Measurements from ENCODE around the gene SLC25A2. TPM values are rescaled to one million over a fixed set of nuclear protein-coding genes. Genes with fewer than 3 reads are reported as not detected.
A peak's percentile ranks its signal among the peaks of the same experiment; 100 is the strongest.
"Not testable (repeated sequence)": the region's sequence is repeated elsewhere in the genome, so short reads cannot be mapped to it uniquely, and the experiment has no call there.

Gene SLC25A2
- total RNA-seq, 1 donor from 2014 or later = not detected

DNA sequence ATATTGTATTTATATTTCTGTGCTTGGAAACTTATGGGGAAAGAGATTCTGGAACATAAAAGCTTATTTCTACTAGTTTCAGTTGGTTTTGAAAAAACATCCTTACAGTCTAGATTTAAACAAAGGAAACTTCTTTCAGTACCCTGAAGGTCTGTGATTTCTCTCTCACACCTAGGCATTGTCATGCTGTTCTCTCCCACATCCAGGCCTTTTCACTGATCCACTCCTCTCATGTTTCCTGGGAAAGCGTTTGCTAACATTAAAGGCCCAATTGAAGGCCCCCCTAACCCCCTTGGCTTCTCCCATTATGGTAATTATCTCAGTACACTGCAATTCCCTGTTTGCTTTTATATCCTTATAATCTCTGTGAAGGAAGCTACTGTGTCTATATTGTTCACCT is 38.9 kb upstream of the SLC25A2 start:
- DNase-seq (ENCODE audit: low read depth) = no peak
- TF ChIP-seq, protein P1, sequence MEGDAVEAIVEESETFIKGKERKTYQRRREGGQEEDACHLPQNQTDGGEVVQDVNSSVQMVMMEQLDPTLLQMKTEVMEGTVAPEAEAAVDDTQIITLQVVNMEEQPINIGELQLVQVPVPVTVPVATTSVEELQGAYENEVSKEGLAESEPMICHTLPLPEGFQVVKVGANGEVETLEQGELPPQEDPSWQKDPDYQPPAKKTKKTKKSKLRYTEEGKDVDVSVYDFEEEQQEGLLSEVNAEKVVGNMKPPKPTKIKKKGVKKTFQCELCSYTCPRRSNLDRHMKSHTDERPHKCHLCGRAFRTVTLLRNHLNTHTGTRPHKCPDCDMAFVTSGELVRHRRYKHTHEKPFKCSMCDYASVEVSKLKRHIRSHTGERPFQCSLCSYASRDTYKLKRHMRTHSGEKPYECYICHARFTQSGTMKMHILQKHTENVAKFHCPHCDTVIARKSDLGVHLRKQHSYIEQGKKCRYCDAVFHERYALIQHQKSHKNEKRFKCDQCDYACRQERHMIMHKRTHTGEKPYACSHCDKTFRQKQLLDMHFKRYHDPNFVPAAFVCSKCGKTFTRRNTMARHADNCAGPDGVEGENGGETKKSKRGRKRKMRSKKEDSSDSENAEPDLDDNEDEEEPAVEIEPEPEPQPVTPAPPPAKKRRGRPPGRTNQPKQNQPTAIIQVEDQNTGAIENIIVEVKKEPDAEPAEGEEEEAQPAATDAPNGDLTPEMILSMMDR (conservative IDR thresholded peaks at IDR 0.05; ENCODE audit: low read depth, low read length) = no peak
- H3K4me3 ChIP-seq (ENCODE audit: low read depth, low read length) = no peak overlapping the region

DNA sequence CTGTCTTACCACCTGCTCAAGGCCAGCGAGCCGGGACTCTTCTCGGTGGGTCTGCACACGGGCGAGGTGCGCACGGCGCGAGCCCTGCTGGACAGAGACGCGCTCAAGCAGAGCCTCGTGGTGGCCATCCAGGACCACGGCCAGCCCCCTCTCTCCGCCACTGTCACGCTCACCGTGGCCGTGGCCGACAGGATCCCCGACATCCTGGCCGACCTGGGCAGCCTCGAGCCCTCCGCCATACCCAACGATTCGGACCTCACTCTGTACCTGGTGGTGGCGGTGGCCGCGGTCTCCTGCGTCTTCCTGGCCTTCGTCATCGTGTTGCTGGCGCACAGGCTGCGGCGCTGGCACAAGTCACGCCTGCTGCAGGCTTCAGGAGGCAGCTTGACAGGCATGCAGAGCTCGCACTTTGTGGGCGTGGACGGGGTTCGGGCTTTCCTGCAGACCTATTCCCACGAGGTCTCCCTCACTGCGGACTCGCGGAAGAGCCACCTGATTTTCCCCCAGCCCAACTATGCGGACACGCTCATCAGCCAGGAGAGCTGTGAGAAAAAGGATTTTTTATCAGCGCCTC is 37.0 kb upstream of the SLC25A2 start:
- H3K4me3 ChIP-seq (ENCODE audit: low read depth, low read length); DNase-seq (ENCODE audit: low read depth): not testable (repeated sequence)

DNA sequence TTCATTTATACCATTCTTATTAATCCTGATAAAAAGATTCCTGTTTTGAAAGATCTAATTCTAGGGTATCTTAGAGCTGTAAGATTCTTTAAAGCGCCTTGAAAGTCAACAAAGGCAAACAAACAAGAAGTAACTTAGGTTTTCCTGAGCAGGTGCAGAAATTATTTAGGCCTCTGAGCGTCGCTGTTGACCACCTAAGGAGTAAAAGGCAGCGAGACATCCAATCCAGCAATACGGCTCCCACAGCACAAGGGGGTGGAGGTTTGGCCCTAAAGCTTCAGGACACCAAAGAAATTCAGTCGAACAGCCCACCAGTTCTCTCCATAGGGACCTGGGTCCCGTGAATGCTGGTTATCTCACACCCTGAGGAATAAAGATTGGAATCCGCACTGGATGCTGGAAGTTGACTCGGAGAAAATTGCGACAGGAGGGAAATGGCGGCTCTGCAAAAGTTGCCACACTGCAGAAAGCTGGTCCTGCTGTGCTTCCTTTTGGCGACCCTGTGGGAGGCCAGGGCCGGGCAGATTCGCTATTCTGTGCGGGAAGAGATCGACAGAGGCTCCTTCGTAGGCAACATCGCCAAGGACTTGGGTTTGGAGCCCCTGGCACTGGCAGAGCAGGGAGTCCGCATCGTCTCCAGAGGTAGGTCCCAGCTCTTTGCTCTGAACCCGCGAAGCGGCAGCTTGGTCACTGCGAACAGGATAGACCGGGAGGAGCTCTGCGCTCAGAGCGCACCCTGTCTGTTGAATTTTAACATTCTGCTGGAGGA is 34.9 kb upstream of the SLC25A2 start, which contains the start of gene PCDHGA2:
Gene PCDHGA2 (plus strand): TSS at position 223 of the 769 bp plus-strand sequence.
- TF ChIP-seq, protein P1 (conservative IDR thresholded peaks at IDR 0.05; ENCODE audit: low read depth, low read length) = peak; percentile 59
- no peak for DNase-seq (ENCODE audit: low read depth)
- peak within 1 kb of the TSS; percentile 48 for H3K4me3 ChIP-seq (ENCODE audit: low read depth, low read length)

DNA sequence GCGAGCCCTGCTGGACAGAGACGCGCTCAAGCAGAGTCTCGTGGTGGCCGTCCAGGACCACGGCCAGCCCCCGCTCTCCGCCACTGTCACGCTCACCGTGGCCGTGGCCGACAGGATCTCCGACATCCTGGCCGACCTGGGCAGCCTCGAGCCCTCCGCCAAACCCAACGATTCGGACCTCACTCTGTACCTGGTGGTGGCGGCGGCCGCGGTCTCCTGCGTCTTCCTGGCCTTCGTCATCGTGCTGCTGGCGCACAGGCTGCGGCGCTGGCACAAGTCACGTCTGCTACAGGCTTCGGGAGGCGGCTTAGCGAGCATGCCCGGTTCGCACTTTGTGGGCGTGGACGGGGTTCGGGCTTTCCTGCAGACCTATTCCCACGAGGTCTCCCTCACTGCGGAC is 28.7 kb upstream of the SLC25A2 start:
- H3K4me3 ChIP-seq (ENCODE audit: low read depth, low read length); DNase-seq (ENCODE audit: low read depth): not testable (repeated sequence)

DNA sequence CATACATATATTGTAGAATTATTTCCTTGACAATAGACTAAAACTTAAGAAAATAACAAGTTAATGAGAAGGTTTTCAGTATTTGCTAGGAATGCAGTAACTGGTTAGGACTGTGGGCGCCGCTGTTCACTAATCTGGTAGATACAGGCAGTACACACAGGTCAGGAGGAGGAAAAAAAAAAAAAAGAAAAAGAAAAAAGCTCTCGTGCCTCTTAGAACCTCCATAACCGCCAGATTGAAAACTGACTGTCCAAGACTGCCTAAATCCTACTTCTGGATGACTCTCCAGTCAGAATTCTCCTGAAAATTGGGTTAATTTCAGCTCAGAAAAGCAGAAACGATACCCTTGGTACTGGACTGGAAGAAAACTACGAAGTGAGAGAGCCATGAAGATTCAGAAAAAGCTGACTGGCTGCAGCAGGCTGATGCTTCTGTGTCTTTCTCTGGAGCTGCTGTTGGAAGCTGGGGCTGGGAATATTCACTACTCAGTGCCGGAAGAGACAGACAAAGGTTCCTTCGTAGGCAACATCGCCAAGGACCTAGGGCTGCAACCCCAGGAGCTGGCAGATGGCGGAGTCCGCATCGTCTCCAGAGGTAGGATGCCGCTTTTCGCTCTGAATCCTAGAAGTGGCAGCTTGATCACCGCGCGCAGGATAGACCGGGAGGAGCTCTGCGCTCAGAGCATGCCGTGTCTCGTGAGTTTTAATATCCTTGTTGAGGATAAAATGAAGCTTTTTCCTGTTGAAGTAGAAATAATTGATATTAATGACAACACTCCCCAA is 26.6 kb upstream of the SLC25A2 start, which contains the start of gene PCDHGA1:
Gene PCDHGA1 (plus strand): TSS at position 216 of the 782 bp plus-strand sequence.
- TF ChIP-seq, protein P1 (conservative IDR thresholded peaks at IDR 0.05; ENCODE audit: low read depth, low read length) = peak; percentile 53
- H3K4me3 ChIP-seq (ENCODE audit: low read depth, low read length) = peak within 1 kb of the TSS; percentile 46
- DNase-seq (ENCODE audit: low read depth) = no peak

DNA sequence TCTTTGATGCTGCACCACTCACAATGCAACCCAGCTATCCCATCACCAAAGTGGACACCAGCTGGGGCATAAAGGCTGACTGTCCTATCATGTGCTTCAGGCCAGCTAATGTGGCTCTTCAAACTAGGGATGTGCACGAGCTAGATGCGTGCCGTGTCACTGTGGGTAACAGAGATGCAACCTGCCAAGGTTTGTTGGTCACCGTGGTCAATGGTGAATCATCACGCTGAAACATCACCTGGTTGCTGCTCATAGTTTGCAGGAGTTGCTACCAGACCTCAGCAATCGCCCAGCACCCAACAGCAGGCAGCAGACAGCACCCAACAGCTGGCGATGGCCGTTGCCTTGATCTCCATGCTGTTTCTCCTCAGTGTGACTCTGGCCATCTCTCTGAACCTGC is 24.4 kb upstream of the SLC25A2 start:
- DNase-seq (ENCODE audit: low read depth) = no peak
- TF ChIP-seq, protein P1 (conservative IDR thresholded peaks at IDR 0.05; ENCODE audit: low read depth, low read length) = no peak
- H3K4me3 ChIP-seq (ENCODE audit: low read depth, low read length) = no peak overlapping the region

DNA sequence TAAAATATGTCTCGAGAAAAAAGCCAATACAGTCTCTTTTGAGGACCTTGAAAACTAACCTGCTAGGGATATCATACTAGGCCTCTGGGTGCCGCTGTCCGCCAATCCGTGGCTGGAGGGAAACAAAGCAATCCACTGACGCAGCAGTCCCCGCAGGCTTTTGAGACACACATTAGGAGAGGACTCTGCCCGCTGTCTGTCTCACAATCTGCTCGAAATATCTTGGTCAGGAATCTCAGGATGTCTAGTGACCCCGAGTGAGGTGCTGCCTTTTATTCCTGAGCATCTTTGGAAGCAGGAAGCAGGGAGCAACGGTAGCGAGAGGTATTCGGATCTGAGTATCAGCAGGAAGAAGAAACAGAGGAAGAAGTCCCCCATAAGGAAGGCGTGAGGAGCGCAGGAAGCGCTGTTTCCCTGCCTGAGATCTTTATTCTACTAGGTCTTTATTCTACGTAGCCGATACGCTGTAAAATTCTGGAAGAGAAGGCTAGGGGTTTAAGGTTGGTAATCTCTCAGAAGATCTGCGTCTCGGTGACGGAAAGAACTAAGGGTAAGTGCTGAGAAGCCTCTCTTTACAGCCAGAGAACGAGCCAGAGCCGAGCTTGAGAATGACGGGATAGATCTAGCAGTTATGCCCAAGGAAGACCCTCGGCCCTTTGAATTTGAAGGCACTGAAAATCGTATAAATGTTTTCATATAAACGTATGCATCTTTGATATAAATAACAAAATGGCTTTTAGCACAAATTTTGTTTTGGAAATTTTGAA is 22.4 kb upstream of the SLC25A2 start:
- DNase-seq (ENCODE audit: low read depth) = no peak
- TF ChIP-seq, protein P1 (conservative IDR thresholded peaks at IDR 0.05; ENCODE audit: low read depth, low read length) = peak; percentile 66
- peak overlapping the region; percentile 39 for H3K4me3 ChIP-seq (ENCODE audit: low read depth, low read length)

All from epithelial cell of proximal tubule (primary cell).